HFF-Myc (cell line): ENCODE measurements around the gene WASL.

Experiments
- DNase-seq: peaks from one replicate; pipeline ENCODE4 v3.0.0-alpha.2; 2011; ENCODE audit warnings: low read depth; ENCODE audit errors: extremely low read depth
- H3K4me3 ChIP-seq: replicated peaks from 2 replicates; pipeline ENCODE4 v1.5.1; 2011; ENCODE audit warnings: low read depth, mild to moderate bottlenecking, control low read depth, low read length
- CTCF ChIP-seq: IDR thresholded peaks from 2 replicates; pipeline ENCODE4 v1.5.1; 2012; ENCODE audit warnings: mild to moderate bottlenecking, low read depth, low read length, control low read depth; ENCODE audit errors: missing control alignments

WASL gene

GRCh38 chr7:123770378-123770777 lies 21.6 kb upstream of the WASL start:
- no peak overlapping the region for H3K4me3 ChIP-seq
- DNase-seq = no peak
- no peak for TF ChIP-seq CTCF

GRCh38 chr7:123769371-123769770 lies 20.6 kb upstream of the WASL start:
- DNase-seq = peak; percentile 2
- TF ChIP-seq CTCF = no peak
- no peak overlapping the region for H3K4me3 ChIP-seq

GRCh38 chr7:123768493-123768892 lies 19.7 kb upstream of the WASL start:
- no peak for TF ChIP-seq CTCF
- DNase-seq = no peak
- no peak overlapping the region for H3K4me3 ChIP-seq

GRCh38 chr7:123763191-123763661 lies 14.4 kb upstream of the WASL start:
- TF ChIP-seq CTCF = no peak
- no peak overlapping the region for H3K4me3 ChIP-seq
- no peak for DNase-seq

- TF ChIP-seq CTCF = no peak
- DNase-seq = no peak
- no peak overlapping the region for H3K4me3 ChIP-seq
These were observed 12.9 kb upstream of the WASL start for GRCh38 chr7:123761729-123762128.

GRCh38 chr7:123757095-123757494 lies 8.3 kb upstream of the WASL start:
- no peak overlapping the region for H3K4me3 ChIP-seq
- TF ChIP-seq CTCF = no peak
- no peak for DNase-seq

- no peak for TF ChIP-seq CTCF
- no peak for DNase-seq
- H3K4me3 ChIP-seq = no peak overlapping the region
These were observed 6.5 kb upstream of the WASL start for GRCh38 chr7:123755338-123755737.
